Mesothelial cell of epicardium (in vitro differentiated cells): ENCODE measurements around the gene CPED1. TPM values are rescaled to one million over a fixed set of nuclear protein-coding genes. Genes with fewer than 3 reads are reported as not detected.
"Not testable (repeated sequence)": the region's sequence is repeated elsewhere in the genome, so short reads cannot be mapped to it uniquely, and the experiment has no call there.

Source experiments
- DNase-seq, 2 experiments: peaks; one replicate each; pipeline ENCODE4 v3.0.0; 2021; ENCODE audit warnings: low spot score in 2 of 2; ENCODE audit not compliant: unreplicated experiment in 2 of 2
- H3K27ac Mint-ChIP-seq: 2 replicates; pipeline ENCODE4 v1.8.0; 2021; ENCODE audit warnings: mixed read lengths
- H3K27me3 Mint-ChIP-seq: 2 replicates; pipeline ENCODE4 v1.8.0; 2021; ENCODE audit warnings: low read depth, mixed read lengths
- H3K36me3 Mint-ChIP-seq: 2 replicates; pipeline ENCODE4 v1.8.0; 2021; ENCODE audit warnings: mixed read lengths
- H3K4me1 Mint-ChIP-seq: 2 replicates; pipeline ENCODE4 v1.8.0; 2021; ENCODE audit warnings: mixed read lengths
- H3K4me3 Mint-ChIP-seq: 2 replicates; pipeline ENCODE4 v1.8.0; 2021; ENCODE audit warnings: mild to moderate bottlenecking, moderate library complexity, mixed read lengths
- H3K9me3 Mint-ChIP-seq: 2 replicates; pipeline ENCODE4 v1.8.0; 2021; ENCODE audit warnings: mixed read lengths
- CTCF ChIP-seq: fragments of 200-600 bp; sonication (generic); IDR thresholded peaks from one replicate; pipeline ENCODE4 v1.5.0; 2021; ENCODE audit warnings: antibody characterized with exemption; ENCODE audit not compliant: unreplicated experiment
- total RNA-seq: library from RNA; stranded (reverse); gene quantifications from 3 replicates; pipeline ENCODE4 v1.2.1, GENCODE V29; 2021

Gene CPED1
- total RNA-seq, 1 donor from 2014 or later, result 25.6 TPM

- H3K27ac Mint-ChIP-seq, result peak overlapping the region; percentile 61
- H3K36me3 Mint-ChIP-seq, result peaks cover 3% of the 10 kb centered on the region
- H3K4me3 Mint-ChIP-seq, result peak overlapping the region; percentile 18
- peaks cover 69% of the 10 kb centered on the region for H3K4me1 Mint-ChIP-seq
- DNase-seq, result no peak
- no peak for TF ChIP-seq CTCF
- H3K27me3 Mint-ChIP-seq, result no peaks in the 10 kb centered on the region
- H3K9me3 Mint-ChIP-seq, result peaks cover 14% of the 10 kb centered on the region
Observed at GRCh38 chr7:121027761-121028669, 39.5 kb downstream of the CPED1 start.

- Mint-ChIP-seq H3K36me3 (peaks cover 3% of the 10 kb centered on the region), H3K27ac (no peak overlapping the region), H3K4me3 (no peak overlapping the region), H3K9me3 (peaks cover 14% of the 10 kb centered on the region), H3K27me3 (no peaks in the 10 kb centered on the region), H3K4me1 (peaks cover 66% of the 10 kb centered on the region)
- no peak for TF ChIP-seq CTCF
- no peak for DNase-seq
Observed at GRCh38 chr7:121029302-121029701, 40.8 kb downstream of the CPED1 start.

GRCh38 chr7:121030308-121030707 is 41.8 kb downstream of the CPED1 start:
- Mint-ChIP-seq H3K4me3 (no peak overlapping the region), H3K9me3 (peaks cover 14% of the 10 kb centered on the region), H3K36me3 (peaks cover 3% of the 10 kb centered on the region), H3K27me3 (peaks cover 4% of the 10 kb centered on the region), H3K4me1 (peaks cover 56% of the 10 kb centered on the region), H3K27ac (no peak overlapping the region)
- TF ChIP-seq CTCF, result no peak
- DNase-seq, result no peak

- H3K4me1 Mint-ChIP-seq, result peaks cover 38% of the 10 kb centered on the region
- DNase-seq, result no peak
- H3K27me3 Mint-ChIP-seq, result peaks cover 4% of the 10 kb centered on the region
- TF ChIP-seq CTCF, result no peak
- peak overlapping the region; percentile 36 for H3K27ac Mint-ChIP-seq
- peaks cover 15% of the 10 kb centered on the region for H3K36me3 Mint-ChIP-seq
- peaks cover 17% of the 10 kb centered on the region for H3K9me3 Mint-ChIP-seq
- no peak overlapping the region for H3K4me3 Mint-ChIP-seq
Observed at GRCh38 chr7:121032645-121033460, 44.3 kb downstream of the CPED1 start.

- TF ChIP-seq CTCF, result no peak
- Mint-ChIP-seq H3K27me3 (peaks cover 4% of the 10 kb centered on the region), H3K4me3 (no peak overlapping the region), H3K27ac (no peak overlapping the region), H3K36me3 (peaks cover 15% of the 10 kb centered on the region), H3K4me1 (peaks cover 30% of the 10 kb centered on the region), H3K9me3 (peaks cover 20% of the 10 kb centered on the region)
- DNase-seq, result no peak
Observed at GRCh38 chr7:121034929-121035328, 46.4 kb downstream of the CPED1 start.

- DNase-seq, H3K27me3 Mint-ChIP-seq, H3K4me3 Mint-ChIP-seq, H3K27ac Mint-ChIP-seq: not testable (repeated sequence)
- peaks cover 15% of the 10 kb centered on the region for H3K36me3 Mint-ChIP-seq
- H3K9me3 Mint-ChIP-seq, result peaks cover 20% of the 10 kb centered on the region
- H3K4me1 Mint-ChIP-seq, result peaks cover 35% of the 10 kb centered on the region
Observed at GRCh38 chr7:121036776-121037175, 48.3 kb downstream of the CPED1 start.

GRCh38 chr7:121037329-121037728 is 48.8 kb downstream of the CPED1 start:
- H3K27ac Mint-ChIP-seq, H3K4me3 Mint-ChIP-seq, DNase-seq, H3K27me3 Mint-ChIP-seq: not testable (repeated sequence)
- peaks cover 33% of the 10 kb centered on the region for H3K4me1 Mint-ChIP-seq
- H3K9me3 Mint-ChIP-seq, result peaks cover 20% of the 10 kb centered on the region
- H3K36me3 Mint-ChIP-seq, result peaks cover 15% of the 10 kb centered on the region
